SK-N-SH (cell line): ENCODE measurements around the gene SLC26A11. TPM values are rescaled to one million over a fixed set of nuclear protein-coding genes. Genes with fewer than 3 reads are reported as not detected.

ENCODE experiments used
- CTCF ChIA-PET: fragments of 300-600, 350-600 bp; formaldehyde crosslinking; extraction: SDS; loops from one replicate; lab custom pipeline; 2021; lab: Yijun Ruan, JAX
- POLR2A ChIA-PET: fragments of 350-600 bp; sonication (Branson Sonifier 250); formaldehyde crosslinking; extraction: SDS; loops from one replicate; lab custom pipeline; 2020; ENCODE audit warnings: antibody characterized with exemption, inconsistent platforms; lab: Yijun Ruan, JAX
- DNase-seq: peaks from one replicate; pipeline ENCODE4 v3.0.0; 2012
- H2AFZ ChIP-seq: fragments of 200-600 bp; sonication (generic); 2 replicates; pipeline ENCODE4 v1.8.1; 2016; ENCODE audit warnings: antibody characterized with exemption, mild to moderate bottlenecking, low read depth
- H3F3A ChIP-seq: fragments of 200-600 bp; sonication (generic); replicated peaks from 2 replicates; pipeline ENCODE3; 2016; ENCODE audit warnings: antibody characterized with exemption, mild to moderate bottlenecking; ENCODE audit not compliant: insufficient read depth
- H3K27ac ChIP-seq, 2 experiments: fragments of 200-500 bp in 1 of 2; fragments of 200-600 bp in 1 of 2; sonication (Bioruptor generic) in 1 of 2; sonication (generic), shearing (Covaris generic) in 1 of 2; 2 replicates each; pipeline versions ENCODE4 v1.5.1 to v1.6.1; 2014 to 2016; ENCODE audit warnings: low read depth in 2 of 2, inconsistent platforms in 1 of 2, low read length in 1 of 2, mild to moderate bottlenecking in 1 of 2, mixed read lengths in 1 of 2
- H3K27me3 ChIP-seq: fragments of 200-600 bp; sonication (generic), shearing (Covaris generic); 2 replicates; pipeline ENCODE4 v1.6.1; 2016; ENCODE audit warnings: mixed run types; ENCODE audit not compliant: insufficient read depth
- H3K36me3 ChIP-seq, 2 experiments: fragments of 200-500 bp in 1 of 2; fragments of 200-600 bp in 1 of 2; sonication (Bioruptor generic) in 1 of 2; sonication (generic) in 1 of 2; replicated peaks in 1 of 2; 2 replicates each; pipeline versions ENCODE3 to v1.5.1; 2014 to 2016; ENCODE audit warnings: low read length in 1 of 2, mild to moderate bottlenecking in 1 of 2; ENCODE audit not compliant: insufficient read depth in 2 of 2, control insufficient read depth in 1 of 2
- H3K4me1 ChIP-seq, 2 experiments: fragments of 200-500 bp in 1 of 2; fragments of 200-600 bp in 1 of 2; sonication (Bioruptor generic) in 1 of 2; sonication (generic), shearing (Covaris generic) in 1 of 2; 2 replicates each; pipeline versions ENCODE4 v1.5.1 to v1.6.1; 2014 to 2016; ENCODE audit warnings: low read depth in 1 of 2, low read length in 1 of 2, mixed run types in 1 of 2; ENCODE audit not compliant: insufficient read depth in 2 of 2, control insufficient read depth in 1 of 2
- H3K4me2 ChIP-seq: fragments of 200-600 bp; sonication (generic), shearing (Covaris generic); 2 replicates; pipeline ENCODE4 v1.6.1; 2017; ENCODE audit warnings: mixed run types
- H3K4me3 ChIP-seq, 2 experiments: fragments of 200-500 bp in 1 of 2; fragments of 200-600 bp in 1 of 2; sonication (Bioruptor generic) in 1 of 2; sonication (generic), shearing (Covaris generic) in 1 of 2; 2 replicates each; pipeline versions ENCODE4 v1.5.1 to v1.8.1; 2014 to 2016; ENCODE audit warnings: low read depth in 2 of 2, inconsistent platforms in 1 of 2, low read length in 1 of 2, mild to moderate bottlenecking in 1 of 2, mixed read lengths in 1 of 2, moderate library complexity in 1 of 2
- H3K79me2 ChIP-seq: fragments of 200-600 bp; sonication (generic); 2 replicates; pipeline ENCODE4 v1.8.1; 2017; ENCODE audit warnings: mild to moderate bottlenecking; ENCODE audit not compliant: insufficient read depth
- H3K9ac ChIP-seq: fragments of 200-600 bp; sonication (generic); 2 replicates; pipeline ENCODE4 v1.6.1; 2017; ENCODE audit warnings: mixed run types
- H3K9me2 ChIP-seq: fragments of 200-600 bp; sonication (generic); 2 replicates; pipeline ENCODE4 v1.6.1; 2017; ENCODE audit warnings: mixed run types
- H3K9me3 ChIP-seq: fragments of 200-600 bp; sonication (generic); 2 replicates; pipeline ENCODE4 v1.6.1; 2017; ENCODE audit warnings: mixed run types, mild to moderate bottlenecking, moderate library complexity
- H4K20me1 ChIP-seq: fragments of 200-600 bp; sonication (generic); 2 replicates; pipeline ENCODE4 v1.6.1; 2017; ENCODE audit warnings: mild to moderate bottlenecking, mixed run types; ENCODE audit not compliant: insufficient read depth
- CHD2 ChIP-seq: fragments of 150-350 bp; IDR thresholded peaks from 2 replicates; pipeline ENCODE4 v1.6.1; 2018; ENCODE audit warnings: low read length; ENCODE audit not compliant: partially characterized antibody
- CTCF ChIP-seq: fragments of 200-600 bp; sonication (generic); IDR thresholded peaks from 2 replicates; pipeline ENCODE4 v1.6.1; 2017; ENCODE audit warnings: antibody characterized with exemption, mild to moderate bottlenecking, moderate library complexity
- ELF1 ChIP-seq: IDR thresholded peaks from 2 replicates; pipeline ENCODE4 v1.4.0; 2012
- EP300 ChIP-seq, 2 experiments: IDR thresholded peaks; 2 replicates each; pipeline versions ENCODE4 v1.4.0 to v1.6.1; 2012; ENCODE audit warnings: borderline replicate concordance in 1 of 2, low read depth in 1 of 2, low read length in 1 of 2
- FOSL2 ChIP-seq: IDR thresholded peaks from 2 replicates; pipeline ENCODE4 v1.4.0; 2012; ENCODE audit warnings: low read depth, mild to moderate bottlenecking, moderate library complexity, borderline replicate concordance
- FOXM1 ChIP-seq: IDR thresholded peaks from 2 replicates; pipeline ENCODE4 v1.4.0; 2012; ENCODE audit warnings: low read depth, mild to moderate bottlenecking
- GABPA ChIP-seq: IDR thresholded peaks from 2 replicates; pipeline ENCODE4 v1.4.0; 2012; ENCODE audit warnings: low read depth, mild to moderate bottlenecking
- MXI1 ChIP-seq: IDR thresholded peaks from 2 replicates; pipeline ENCODE4 v1.6.1; 2012; ENCODE audit warnings: mild to moderate bottlenecking, low read depth, low read length, improper control_type of control experiment
- NFIC ChIP-seq: IDR thresholded peaks from 2 replicates; pipeline ENCODE4 v1.4.0; 2012; ENCODE audit warnings: borderline replicate concordance
- PBX3 ChIP-seq: IDR thresholded peaks from 2 replicates; pipeline ENCODE4; 2012
- POLR2AphosphoS5 ChIP-seq: IDR thresholded peaks from 2 replicates; pipeline ENCODE4 v1.6.1; 2012; ENCODE audit warnings: low read depth, low read length
- RAD21 ChIP-seq: IDR thresholded peaks from 2 replicates; pipeline ENCODE4 v1.6.1; 2012; ENCODE audit warnings: mild to moderate bottlenecking, low read length
- REST ChIP-seq: IDR thresholded peaks from 2 replicates; pipeline ENCODE4 v1.6.1; 2012; ENCODE audit warnings: mild to moderate bottlenecking, low read depth, low read length, moderate library complexity
- RFX5 ChIP-seq: IDR thresholded peaks from 2 replicates; pipeline ENCODE4 v1.6.1; 2012; ENCODE audit warnings: mild to moderate bottlenecking, improper control_type of control experiment, low read length
- RXRA ChIP-seq: IDR thresholded peaks from 2 replicates; pipeline ENCODE4 v1.4.0; 2012; ENCODE audit warnings: low read depth, mild to moderate bottlenecking, borderline replicate concordance
- SMC3 ChIP-seq: IDR thresholded peaks from 2 replicates; pipeline ENCODE4 v1.6.1; 2012; ENCODE audit warnings: low read depth, low read length, improper control_type of control experiment
- TAF1 ChIP-seq: IDR thresholded peaks from 2 replicates; pipeline ENCODE4 v1.6.1; 2012; ENCODE audit warnings: low read depth, mild to moderate bottlenecking, low read length, moderate library complexity, borderline replicate concordance
- TCF12 ChIP-seq: IDR thresholded peaks from 2 replicates; pipeline ENCODE4 v1.4.0; 2012
- TEAD4 ChIP-seq: IDR thresholded peaks from 2 replicates; pipeline ENCODE4 v1.4.0; 2012; ENCODE audit warnings: mild to moderate bottlenecking, borderline replicate concordance; ENCODE audit not compliant: insufficient read depth
- ZBTB33 ChIP-seq: IDR thresholded peaks from 2 replicates; pipeline ENCODE4 v1.4.0; 2012; ENCODE audit warnings: low read depth, borderline replicate concordance
- WGBS: methylation state at CpG from one replicate; pipeline ENCODE4 v1.1.6; 2017; ENCODE audit warnings: low lambda C conversion rate; 5-methylcytosine and 5-hydroxymethylcytosine counted together
- polyA plus RNA-seq, 3 experiments: library from polyadenylated mRNA; depleted of rRNA; stranded (reverse); fragments of >200 nt; gene quantifications; 2 replicates each; pipeline ENCODE4 v1.2.3, GENCODE V29; 2012

Gene SLC26A11
- polyA plus RNA-seq, 1 of the 3 experiments (the other 2 are of a cell fraction): 35.9 TPM

- no peak for TF ChIP-seq CTCF
- no peak for TF ChIP-seq GABPA
- TF ChIP-seq SMC3: no peak
- no peak for TF ChIP-seq RAD21
- no peak for TF ChIP-seq FOSL2
- no peak for TF ChIP-seq POLR2AphosphoS5
- TF ChIP-seq TAF1: no peak
- TF ChIP-seq EP300 (IDR thresholded peaks at IDR 0.05; ENCODE audit: borderline replicate concordance in 1 of 2, low read depth in 1 of 2, low read length in 1 of 2): no peak
- no peak for TF ChIP-seq TCF12
These were observed 14.4 kb upstream of the SLC26A11 start (continued) for GRCh38 chr17:80205811-80206210.

- Histone ChIP-seq H2AFZ (no peak overlapping the region), H3K4me3 (no peak overlapping the region), H3K4me2 (no peak overlapping the region), H3K9ac (no peak overlapping the region), H3K27ac (no peak overlapping the region), H3K36me3 (peaks cover 10 to 45% of the 10 kb centered on the region in 2 experiments), H3K4me1 (no peaks in the 10 kb centered on the region), H3K79me2 (no peaks in the 10 kb centered on the region), H4K20me1 (no peaks in the 10 kb centered on the region)
- CTCF ChIA-PET: interaction anchor here (1.1 kb wide), 1 partner anchor 807 kb away, joined by 3 read pairs; no protein-coding TSS in a partner anchor
- 97% methylated on average over 15 of the region's 16 CpGs for WGBS
- TF ChIP-seq FOXM1 (no peak), NFIC (no peak), FOSL2 (no peak), ZBTB33 (no peak), TAF1 (no peak), POLR2AphosphoS5 (no peak), TCF12 (no peak), TEAD4 (no peak), CHD2 (no peak), RXRA (no peak), PBX3 (no peak), RAD21 (no peak), ELF1 (no peak), RFX5 (no peak), MXI1 (no peak), REST (no peak), CTCF (no peak)
- TF ChIP-seq, all 33 proteins: peak for 0
- H3F3A ChIP-seq: no peaks in the 10 kb centered on the region
- H3K27me3 ChIP-seq: no peaks in the 10 kb centered on the region
- DNase-seq: no peak
- H3K9me2 ChIP-seq: no peaks in the 10 kb centered on the region
- H3K9me3 ChIP-seq: no peaks in the 10 kb centered on the region
- POLR2A ChIA-PET: no interaction called here
These were observed 12.2 kb upstream of the SLC26A11 start for GRCh38 chr17:80208050-80208449.
